ENCODE measurements around the gene EEF1A2.

DNA sequence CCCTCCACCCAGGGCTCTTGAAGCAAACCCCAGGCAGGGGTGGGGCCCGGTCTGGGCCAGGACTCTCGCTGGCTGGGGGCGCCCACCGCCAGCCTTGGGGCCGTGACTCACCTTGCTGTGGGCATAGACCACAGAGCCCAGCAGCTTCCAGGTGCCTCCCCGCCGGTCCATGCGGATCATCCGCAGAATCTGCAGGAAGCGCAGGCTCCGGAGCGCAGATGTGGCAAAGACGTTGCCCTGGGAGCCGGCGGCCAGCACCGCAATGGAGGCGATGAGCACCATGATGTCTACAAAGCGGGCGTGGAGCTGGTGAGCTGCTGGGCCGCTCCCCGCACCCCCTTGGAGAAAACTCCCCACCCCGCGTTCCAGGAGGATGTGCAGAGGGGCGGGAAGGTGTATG, 54.3 kb downstream of the EEF1A2 start:
- no peak for TF ChIP-seq TEAD4 (CRISPR knock-in tag; IDR thresholded peaks at IDR 0.05)
- no peak for TF ChIP-seq CREB1 (CRISPR knock-in tag; IDR thresholded peaks at IDR 0.05)
- no peak for TF ChIP-seq ESRRA (CRISPR knock-in tag; IDR thresholded peaks at IDR 0.05; ENCODE audit: borderline replicate concordance)
- no peak for TF ChIP-seq CTCF (IDR thresholded peaks at IDR 0.05)
- TF ChIP-seq MYBL2 (CRISPR knock-in tag; IDR thresholded peaks at IDR 0.05) = no peak
- TF ChIP-seq ZBTB21 (CRISPR knock-in tag; IDR thresholded peaks at IDR 0.05; ENCODE audit: borderline replicate concordance) = no peak
- no peak for TF ChIP-seq TP53 (CRISPR knock-in tag; IDR thresholded peaks at IDR 0.05)
- TF ChIP-seq NR2C2 (CRISPR knock-in tag; IDR thresholded peaks at IDR 0.05) = no peak
- TF ChIP-seq, protein P1, sequence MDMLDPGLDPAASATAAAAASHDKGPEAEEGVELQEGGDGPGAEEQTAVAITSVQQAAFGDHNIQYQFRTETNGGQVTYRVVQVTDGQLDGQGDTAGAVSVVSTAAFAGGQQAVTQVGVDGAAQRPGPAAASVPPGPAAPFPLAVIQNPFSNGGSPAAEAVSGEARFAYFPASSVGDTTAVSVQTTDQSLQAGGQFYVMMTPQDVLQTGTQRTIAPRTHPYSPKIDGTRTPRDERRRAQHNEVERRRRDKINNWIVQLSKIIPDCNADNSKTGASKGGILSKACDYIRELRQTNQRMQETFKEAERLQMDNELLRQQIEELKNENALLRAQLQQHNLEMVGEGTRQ (CRISPR knock-in tag; IDR thresholded peaks at IDR 0.05) = no peak

Measured in WTC11 (cell line).